ENCODE results near the gene HIPK1. TPM values are rescaled to one million over a fixed set of nuclear protein-coding genes. Genes with fewer than 3 reads are reported as not detected.
A peak's percentile ranks its signal among the peaks of the same experiment; 100 is the strongest.

HIPK1 gene
- total and polyA plus RNA-seq, 2 experiments from 2014 or later = 7.6 to 23.6 TPM

DNA sequence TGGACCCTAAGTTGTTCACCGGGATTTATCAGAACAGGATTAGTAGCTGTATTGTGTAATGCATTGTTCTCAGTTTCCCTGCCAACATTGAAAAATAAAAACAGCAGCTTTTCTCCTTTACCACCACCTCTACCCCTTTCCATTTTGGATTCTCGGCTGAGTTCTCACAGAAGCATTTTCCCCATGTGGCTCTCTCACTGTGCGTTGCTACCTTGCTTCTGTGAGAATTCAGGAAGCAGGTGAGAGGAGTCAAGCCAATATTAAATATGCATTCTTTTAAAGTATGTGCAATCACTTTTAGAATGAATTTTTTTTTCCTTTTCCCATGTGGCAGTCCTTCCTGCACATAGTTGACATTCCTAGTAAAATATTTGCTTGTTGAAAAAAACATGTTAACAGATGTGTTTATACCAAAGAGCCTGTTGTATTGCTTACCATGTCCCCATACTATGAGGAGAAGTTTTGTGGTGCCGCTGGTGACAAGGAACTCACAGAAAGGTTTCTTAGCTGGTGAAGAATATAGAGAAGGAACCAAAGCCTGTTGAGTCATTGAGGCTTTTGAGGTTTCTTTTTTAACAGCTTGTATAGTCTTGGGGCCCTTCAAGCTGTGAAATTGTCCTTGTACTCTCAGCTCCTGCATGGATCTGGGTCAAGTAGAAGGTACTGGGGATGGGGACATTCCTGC, 46.2 kb downstream of the HIPK1 start:
- Histone ChIP-seq H3K36me3 (ENCODE audit: low read depth) (peaks cover 10% of the 10 kb centered on the region), H3K4me2 (ENCODE audit: unreplicated experiment) (peak overlapping the region; percentile 23), H3K79me2 (ENCODE audit: insufficient read depth) (peaks cover 6% of the 10 kb centered on the region), H3K9me2 (ENCODE audit: insufficient read depth) (no peaks in the 10 kb centered on the region), H3K27me3 (replicated peaks; ENCODE audit: insufficient read depth) (no peaks in the 10 kb centered on the region), H3K9me3 (ENCODE audit: low read depth) (no peaks in the 10 kb centered on the region), H3K4me3 (no peak overlapping the region), H2AFZ (no peak overlapping the region), H3K4me1 (ENCODE audit: insufficient read depth) (peaks cover 49% of the 10 kb centered on the region), H3K9ac (no peak overlapping the region), H4K20me1 (ENCODE audit: insufficient read depth) (no peaks in the 10 kb centered on the region), H3K27ac (peak overlapping the region; percentile 18), H3F3A (ENCODE audit: insufficient read depth) (peaks cover 49% of the 10 kb centered on the region)
- in situ Hi-C loops (cut with MboI) = loop anchor here (25.0 kb wide), 1 partner anchor 312 kb away; no protein-coding TSS in a partner anchor
- TF ChIP-seq EZH2phosphoT487 (IDR thresholded peaks at IDR 0.05; ENCODE audit: insufficient read depth, low read depth) (no peak), EZH2 (IDR thresholded peaks at IDR 0.05; ENCODE audit: insufficient read depth, poor library complexity, severe bottlenecking) (no peak)
- peak; percentile 64 for DNase-seq
- 60 to 63% methylated on average over 4 of the region's 4 CpGs for WGBS, 2 experiments (ENCODE audit: low coverage in 1 of 2, low lambda C conversion rate in 2 of 2, missing lambda C conversion rate in 2 of 2)

- WGBS, 2 experiments (ENCODE audit: low coverage in 1 of 2, low lambda C conversion rate in 2 of 2, missing lambda C conversion rate in 2 of 2) = 50% methylated on average over 4 of the region's 4 CpGs
- Histone ChIP-seq H3K36me3 (ENCODE audit: low read depth) (peaks cover 3% of the 10 kb centered on the region; the same call in 1 of the 2 replicates), H3K27ac (0 out of 2 replicates have a peak overlapping the region, but pooled peaks have one; percentile 18), H3K4me1 (ENCODE audit: insufficient read depth) (peaks cover 63% of the 10 kb centered on the region), H3K27me3 (replicated peaks; ENCODE audit: insufficient read depth) (no peaks in the 10 kb centered on the region), H3K9me2 (ENCODE audit: insufficient read depth) (no peaks in the 10 kb centered on the region), H3K79me2 (ENCODE audit: insufficient read depth) (peaks cover 20% of the 10 kb centered on the region), H4K20me1 (ENCODE audit: insufficient read depth) (no peaks in the 10 kb centered on the region), H3K4me2 (ENCODE audit: unreplicated experiment) (peak overlapping the region; percentile 34), H3F3A (ENCODE audit: insufficient read depth) (peaks cover 60% of the 10 kb centered on the region), H3K9me3 (ENCODE audit: low read depth) (no peaks in the 10 kb centered on the region), H3K9ac (no peak overlapping the region), H3K4me3 (no peak overlapping the region), H2AFZ (no peak overlapping the region)
- TF ChIP-seq EZH2 (IDR thresholded peaks at IDR 0.05; ENCODE audit: insufficient read depth, poor library complexity, severe bottlenecking) = no peak
- no peak for TF ChIP-seq EZH2phosphoT487 (IDR thresholded peaks at IDR 0.05; ENCODE audit: insufficient read depth, low read depth)
- DNase-seq = peak; percentile 74
- in situ Hi-C loops (cut with MboI) = loop anchor here (25.0 kb wide), 1 partner anchor 311 kb away; no protein-coding TSS in a partner anchor
Observed at GRCh38 chr1:113976609-113977278, 47.6 kb downstream of the HIPK1 start.

DNA sequence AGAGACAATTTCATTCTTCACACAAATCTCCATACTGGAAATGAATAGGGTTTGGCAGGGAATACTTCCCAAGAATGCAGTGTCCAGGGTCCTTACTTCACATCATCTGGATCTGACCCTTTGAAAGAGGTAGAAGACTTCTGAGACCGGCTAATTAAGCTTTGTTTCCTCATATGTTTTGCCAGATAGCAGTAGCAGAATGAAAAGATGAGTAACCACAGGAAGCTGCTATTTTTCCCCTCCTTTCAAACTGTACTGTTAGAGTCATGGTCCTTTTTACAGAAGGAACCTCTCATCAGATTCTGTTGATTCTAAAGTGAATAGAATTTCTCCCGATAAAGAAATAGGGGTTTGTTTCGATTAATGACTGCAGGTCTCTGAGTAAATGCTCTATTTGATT, 48.8 kb downstream of the HIPK1 start:
- H3K4me1 ChIP-seq (ENCODE audit: insufficient read depth) = peaks cover 72% of the 10 kb centered on the region
- H3K9me3 ChIP-seq (ENCODE audit: low read depth) = no peaks in the 10 kb centered on the region
- H3F3A ChIP-seq (ENCODE audit: insufficient read depth) = peaks cover 67% of the 10 kb centered on the region
- H3K79me2 ChIP-seq (ENCODE audit: insufficient read depth) = peaks cover 20% of the 10 kb centered on the region
- peak; percentile 47 for DNase-seq
- no peaks in the 10 kb centered on the region for H3K36me3 ChIP-seq (ENCODE audit: low read depth)
- no peak overlapping the region for H3K4me3 ChIP-seq
- 0 out of 2 replicates have a peak overlapping the region, but pooled peaks have one; percentile 93 for H3K27ac ChIP-seq
- no peak overlapping the region for H2AFZ ChIP-seq
- H4K20me1 ChIP-seq (ENCODE audit: insufficient read depth) = no peaks in the 10 kb centered on the region
- TF ChIP-seq EZH2 (IDR thresholded peaks at IDR 0.05; ENCODE audit: insufficient read depth, poor library complexity, severe bottlenecking) (no peak), EZH2phosphoT487 (IDR thresholded peaks at IDR 0.05; ENCODE audit: insufficient read depth, low read depth) (no peak)
- no peaks in the 10 kb centered on the region for H3K27me3 ChIP-seq (replicated peaks; ENCODE audit: insufficient read depth)
- H3K9ac ChIP-seq = peak overlapping the region; percentile 72; the same call in 1 of the 2 replicates
- in situ Hi-C loops (cut with MboI) = loop anchor here (25.0 kb wide), 1 partner anchor 309 kb away; no protein-coding TSS in a partner anchor
- no peaks in the 10 kb centered on the region for H3K9me2 ChIP-seq (ENCODE audit: insufficient read depth)
- H3K4me2 ChIP-seq (ENCODE audit: unreplicated experiment) = peak overlapping the region; percentile 93
- 61 to 65% methylated on average over 3 of the region's 3 CpGs for WGBS, 2 experiments (ENCODE audit: low coverage in 1 of 2, low lambda C conversion rate in 2 of 2, missing lambda C conversion rate in 2 of 2)

DNA sequence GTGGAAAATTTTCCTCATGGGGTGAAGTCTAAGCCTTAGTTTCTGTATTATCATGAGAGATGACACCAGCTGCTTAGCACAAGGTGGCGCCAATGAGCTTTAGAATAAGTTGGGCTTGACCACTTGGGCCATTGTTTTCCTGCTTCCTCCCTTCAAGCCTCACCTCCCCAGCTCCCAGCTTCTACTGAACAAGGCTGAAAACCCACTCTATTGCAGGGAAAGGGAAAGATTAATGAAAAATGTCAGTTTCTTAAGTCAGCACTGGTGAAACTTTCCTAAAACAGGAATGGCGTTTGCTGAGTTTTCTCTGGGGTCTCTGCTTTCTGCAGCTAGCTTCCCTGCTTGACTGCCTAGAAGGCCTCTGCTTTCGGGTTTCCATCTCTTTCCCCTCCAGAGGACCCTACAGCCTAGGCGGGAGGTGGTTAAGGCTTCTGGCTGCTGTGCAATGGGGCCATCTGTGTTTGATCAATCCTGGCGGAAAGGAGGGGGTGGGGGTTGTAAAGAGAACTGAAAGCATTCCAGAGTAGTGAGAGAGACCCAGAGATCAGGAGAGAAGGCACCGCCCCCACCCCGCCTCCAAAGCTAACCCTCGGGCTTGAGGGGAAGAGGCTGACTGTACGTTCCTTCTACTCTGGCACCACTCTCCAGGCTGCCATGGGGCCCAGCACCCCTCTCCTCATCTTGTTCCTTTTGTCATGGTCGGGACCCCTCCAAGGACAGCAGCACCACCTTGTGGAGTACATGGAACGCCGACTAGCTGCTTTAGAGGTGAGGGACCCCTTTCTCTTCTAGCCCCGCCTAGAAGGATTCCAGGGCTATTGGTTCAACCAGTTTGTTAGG, 50.0 kb downstream of the HIPK1 start, which contains the start of gene OLFML3:
Gene OLFML3, plus strand, starts transcription at position 612 of the 840 bp plus-strand sequence. Its CDS starts 43 bp downstream, at position 655.
- peak within 1 kb of the TSS; percentile 72 for H3K9ac ChIP-seq
- H3F3A ChIP-seq (ENCODE audit: insufficient read depth) = peaks cover 76% of the 10 kb centered on the region
- no peaks in the 10 kb centered on the region for H3K9me2 ChIP-seq (ENCODE audit: insufficient read depth)
- H4K20me1 ChIP-seq (ENCODE audit: insufficient read depth) = no peaks in the 10 kb centered on the region
- H3K4me3 ChIP-seq = peak within 1 kb of the TSS; percentile 74
- DNase-seq = peak; percentile 98
- no peaks in the 10 kb centered on the region for H3K36me3 ChIP-seq (ENCODE audit: low read depth)
- peaks cover 20% of the 10 kb centered on the region for H3K79me2 ChIP-seq (ENCODE audit: insufficient read depth)
- no peak for TF ChIP-seq EZH2phosphoT487 (IDR thresholded peaks at IDR 0.05; ENCODE audit: insufficient read depth, low read depth)
- TF ChIP-seq EZH2 (IDR thresholded peaks at IDR 0.05; ENCODE audit: insufficient read depth, poor library complexity, severe bottlenecking) = no peak
- 0 to 1% methylated on average over 13 of the region's 13 CpGs for WGBS, 2 experiments (ENCODE audit: low coverage in 1 of 2, low lambda C conversion rate in 2 of 2, missing lambda C conversion rate in 2 of 2)
- in situ Hi-C loops (cut with MboI) = loop anchor here (25.0 kb wide), 1 partner anchor 308 kb away; no protein-coding TSS in a partner anchor
- H3K4me1 ChIP-seq (ENCODE audit: insufficient read depth) = peaks cover 84% of the 10 kb centered on the region
- H3K9me3 ChIP-seq (ENCODE audit: low read depth) = no peaks in the 10 kb centered on the region
- peak within 1 kb of the TSS; percentile 93 for H3K27ac ChIP-seq
- H3K4me2 ChIP-seq (ENCODE audit: unreplicated experiment) = peak within 1 kb of the TSS; percentile 93
- no peaks in the 10 kb centered on the region for H3K27me3 ChIP-seq (replicated peaks; ENCODE audit: insufficient read depth)
- H2AFZ ChIP-seq = peak within 1 kb of the TSS; percentile 74
